ENCODE data around the gene GGN.
"Not testable (repeated sequence)": the region's sequence is repeated elsewhere in the genome, so short reads cannot be mapped to it uniquely, and the experiment has no call there.

GGN gene

GRCh38 chr19:38362076-38362945, 25.5 kb downstream of the GGN start:
- DNase-seq (ENCODE audit: low read depth in 3 of 3), result peak; percentile 58 to 91 (median 59)

GRCh38 chr19:38361633-38362075, 26.2 kb downstream of the GGN start:
- peak; percentile 37 to 79 (median 38) for DNase-seq (ENCODE audit: low read depth in 3 of 3)

- DNase-seq (ENCODE audit: low read depth in 3 of 3), result no peak
Measured at GRCh38 chr19:38360839-38361631, 26.8 kb downstream of the GGN start.

GRCh38 chr19:38360351-38360750, 27.5 kb downstream of the GGN start:
- DNase-seq (ENCODE audit: low read depth in 3 of 3), result no peak

- no peak for DNase-seq (ENCODE audit: low read depth in 3 of 3)
Measured at GRCh38 chr19:38359242-38360021, 28.4 kb downstream of the GGN start.

- no peak for DNase-seq (ENCODE audit: low read depth in 3 of 3)
Measured at GRCh38 chr19:38358071-38358470, 29.8 kb downstream of the GGN start.

- DNase-seq (ENCODE audit: low read depth in 3 of 3), result no peak
Measured at GRCh38 chr19:38355728-38356725, 31.8 kb downstream of the GGN start.

- no peak for DNase-seq (ENCODE audit: low read depth in 3 of 3)
Measured at GRCh38 chr19:38352611-38353010, 35.2 kb downstream of the GGN start.

- no peak for DNase-seq (ENCODE audit: low read depth in 3 of 3)
Measured at GRCh38 chr19:38351865-38352395, 35.9 kb downstream of the GGN start.

GRCh38 chr19:38350883-38351282, 37.0 kb downstream of the GGN start:
- DNase-seq (ENCODE audit: low read depth in 3 of 3), result no peak

- DNase-seq (ENCODE audit: low read depth in 3 of 3), result no peak
Measured at GRCh38 chr19:38346837-38347236, 41.0 kb downstream of the GGN start.

- DNase-seq (ENCODE audit: low read depth in 3 of 3), result no peak
Measured at GRCh38 chr19:38340927-38341326, 46.9 kb downstream of the GGN start.

- not testable (repeated sequence) for DNase-seq (ENCODE audit: low read depth in 3 of 3)
Measured at GRCh38 chr19:38339011-38339410, 48.8 kb downstream of the GGN start.

GRCh38 chr19:38337360-38337653, 50.5 kb downstream of the GGN start:
- no peak for DNase-seq (ENCODE audit: low read depth in 3 of 3)

GRCh38 chr19:38336638-38337359, 51.0 kb downstream of the GGN start:
- peak; percentile 89 to 96 (median 95) for DNase-seq (ENCODE audit: low read depth in 3 of 3)

- peak; percentile 91 to 97 (median 92) for DNase-seq (ENCODE audit: low read depth in 3 of 3)
Measured at GRCh38 chr19:38335949-38336637, 51.7 kb downstream of the GGN start.
